Peyer's patch (tissue), 4 donors: ENCODE results near the gene WDR86. TPM values are rescaled to one million over a fixed set of nuclear protein-coding genes. Genes with fewer than 3 reads are reported as not detected.

ENCODE experiments used
- DNase-seq, 3 donors: peaks; one replicate each; pipeline ENCODE4 v3.0.0-alpha.2; 2017 to 2019
- H3K27ac ChIP-seq, 4 donors: fragments of 200-600 bp; sonication (generic); one replicate each; pipeline ENCODE4 v1.5.1; 2016 to 2019
- H3K27me3 ChIP-seq, 2 donors: fragments of 200-600 bp; sonication (generic); one replicate each; pipeline ENCODE4 v1.5.1; 2019
- H3K36me3 ChIP-seq, 3 donors: fragments of 200-600 bp; sonication (generic); one replicate each; pipeline ENCODE4 v1.5.1; 2016 to 2019
- H3K4me1 ChIP-seq, 4 donors: fragments of 200-600 bp; sonication (generic); one replicate each; pipeline ENCODE4 v1.5.1; 2016 to 2019
- H3K4me3 ChIP-seq, 4 donors: fragments of 200-600 bp; sonication (generic); 1 replicate in 3 of 4; 2 replicates in 1 of 4; pipeline ENCODE4 v1.5.1; 2016 to 2019; ENCODE audit warnings: mild to moderate bottlenecking in 1 of 4
- H3K9me3 ChIP-seq, 4 donors: fragments of 200-600 bp; sonication (generic); one replicate each; pipeline ENCODE4 v1.5.1; 2016 to 2019; ENCODE audit warnings: mild to moderate bottlenecking in 1 of 4
- POLR2A ChIP-seq, 2 donors: fragments of 450-650 bp; IDR thresholded peaks; one replicate each; pipeline ENCODE4 v1.5.1; 2017; ENCODE audit warnings: antibody characterized with exemption in 2 of 2, mild to moderate bottlenecking in 2 of 2, moderate library complexity in 2 of 2
- total RNA-seq, 4 donors: library from RNA; depleted of rRNA; stranded (reverse); fragments of >200 nt; gene quantifications; one replicate each; pipeline ENCODE4 v1.1.0, GENCODE V29; 2016
- TF ChIP-seq, protein P1 (sequence below), 6 experiments: fragments of 450-650 bp in 4 of 6; fragments of 200-600 bp in 2 of 6; sonication (generic) in 1 of 6; IDR thresholded peaks; one replicate each; pipeline ENCODE4 v1.5.1; 2017 to 2019; ENCODE audit warnings: antibody characterized with exemption in 6 of 6, mild to moderate bottlenecking in 3 of 6, moderate library complexity in 1 of 6

The WDR86 gene
- total RNA-seq, 4 donors from 2014 or later: 5.9 to 13.2 (median 6.6) TPM; not detected in 1

DNA sequence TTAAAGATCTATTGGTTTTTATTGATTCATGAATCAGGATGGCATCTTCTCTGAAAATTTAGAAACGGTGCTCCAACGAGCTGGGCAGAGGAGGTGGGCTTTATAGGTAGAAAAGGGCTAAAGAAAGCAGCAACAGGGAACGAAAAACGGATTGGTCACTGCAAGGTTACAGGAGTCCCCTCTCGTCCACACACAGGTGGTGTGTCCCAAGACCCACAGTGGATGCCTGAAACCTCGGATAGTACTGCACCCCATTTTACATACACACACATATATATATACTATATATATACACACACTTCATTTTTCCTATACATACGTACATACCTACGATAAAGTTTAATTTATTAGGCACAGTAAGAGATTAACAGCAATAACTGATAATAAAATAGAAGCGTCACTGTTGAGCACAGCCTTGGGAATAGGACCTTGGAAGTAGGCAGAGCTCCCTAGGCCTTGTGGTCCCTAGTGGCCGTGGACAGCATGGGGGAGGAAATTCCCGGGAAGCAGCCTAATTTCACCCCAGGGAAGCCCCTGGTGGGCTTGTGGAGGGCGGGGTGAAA is 69.0 kb downstream of the WDR86 start:
- no peak for DNase-seq
- peak overlapping the region; percentile 72 to 98 (median 90) for H3K4me3 ChIP-seq
- no peaks in the 10 kb centered on the region for H3K9me3 ChIP-seq
- peak overlapping the region; percentile 81 to 97 (median 94) for H3K27ac ChIP-seq
- TF ChIP-seq, protein P1, sequence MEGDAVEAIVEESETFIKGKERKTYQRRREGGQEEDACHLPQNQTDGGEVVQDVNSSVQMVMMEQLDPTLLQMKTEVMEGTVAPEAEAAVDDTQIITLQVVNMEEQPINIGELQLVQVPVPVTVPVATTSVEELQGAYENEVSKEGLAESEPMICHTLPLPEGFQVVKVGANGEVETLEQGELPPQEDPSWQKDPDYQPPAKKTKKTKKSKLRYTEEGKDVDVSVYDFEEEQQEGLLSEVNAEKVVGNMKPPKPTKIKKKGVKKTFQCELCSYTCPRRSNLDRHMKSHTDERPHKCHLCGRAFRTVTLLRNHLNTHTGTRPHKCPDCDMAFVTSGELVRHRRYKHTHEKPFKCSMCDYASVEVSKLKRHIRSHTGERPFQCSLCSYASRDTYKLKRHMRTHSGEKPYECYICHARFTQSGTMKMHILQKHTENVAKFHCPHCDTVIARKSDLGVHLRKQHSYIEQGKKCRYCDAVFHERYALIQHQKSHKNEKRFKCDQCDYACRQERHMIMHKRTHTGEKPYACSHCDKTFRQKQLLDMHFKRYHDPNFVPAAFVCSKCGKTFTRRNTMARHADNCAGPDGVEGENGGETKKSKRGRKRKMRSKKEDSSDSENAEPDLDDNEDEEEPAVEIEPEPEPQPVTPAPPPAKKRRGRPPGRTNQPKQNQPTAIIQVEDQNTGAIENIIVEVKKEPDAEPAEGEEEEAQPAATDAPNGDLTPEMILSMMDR (IDR thresholded peaks at IDR 0.05): peak in 2 of 6 experiments; percentile 9 to 18
- no peak for TF ChIP-seq POLR2A (IDR thresholded peaks at IDR 0.05)
- H3K4me1 ChIP-seq: peaks cover 0 to 20% (median 2%) of the 10 kb centered on the region in 4 donors
- H3K27me3 ChIP-seq: no peaks in the 10 kb centered on the region
- H3K36me3 ChIP-seq: peaks cover 0 to 7% (median 0%) of the 10 kb centered on the region in 3 donors

DNA sequence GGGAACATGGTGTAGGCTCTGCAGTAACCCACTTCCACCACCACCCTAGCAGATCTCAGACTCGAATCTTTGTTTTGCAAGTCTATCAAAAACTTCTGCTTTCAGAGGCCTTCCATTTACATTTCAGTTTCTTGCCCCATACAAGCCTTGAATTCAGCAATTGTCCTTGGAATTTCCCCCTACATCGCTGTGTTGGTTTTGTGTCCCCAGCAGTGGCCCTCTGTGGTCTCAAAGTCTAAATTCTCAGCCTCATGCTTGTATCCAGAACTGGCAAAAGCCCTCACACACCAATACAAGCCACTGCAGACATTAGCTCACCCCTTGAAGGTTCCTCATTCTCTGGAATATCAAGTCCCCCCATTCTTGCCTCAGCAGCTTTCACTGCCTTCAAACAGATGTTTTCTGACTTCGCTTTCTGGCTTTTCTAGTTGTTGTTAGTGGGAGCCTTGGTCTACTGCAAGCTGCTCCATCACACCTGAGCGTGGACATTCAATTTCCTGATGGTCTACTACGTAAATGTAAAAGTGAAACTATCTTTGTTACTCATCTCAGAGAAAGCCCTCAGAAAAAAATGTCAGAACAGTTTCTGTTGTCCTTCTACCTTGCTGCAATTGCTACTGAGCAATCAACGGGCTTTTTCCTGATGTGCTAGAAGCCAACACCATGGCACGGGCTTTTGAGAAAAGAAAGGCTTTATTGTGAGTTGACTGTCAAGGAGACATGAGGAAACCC is 70.0 kb downstream of the WDR86 start:
- no peaks in the 10 kb centered on the region for H3K9me3 ChIP-seq
- H3K36me3 ChIP-seq: no peaks in the 10 kb centered on the region
- no peak overlapping the region for H3K4me3 ChIP-seq
- peaks cover 0 to 16% (median 2%) of the 10 kb centered on the region in 4 donors for H3K4me1 ChIP-seq
- DNase-seq: no peak
- H3K27ac ChIP-seq: peak overlapping the region; percentile 43 to 93 (median 50)
- TF ChIP-seq, protein P1 (IDR thresholded peaks at IDR 0.05): no peak
- no peak for TF ChIP-seq POLR2A (IDR thresholded peaks at IDR 0.05)
- no peaks in the 10 kb centered on the region for H3K27me3 ChIP-seq

DNA sequence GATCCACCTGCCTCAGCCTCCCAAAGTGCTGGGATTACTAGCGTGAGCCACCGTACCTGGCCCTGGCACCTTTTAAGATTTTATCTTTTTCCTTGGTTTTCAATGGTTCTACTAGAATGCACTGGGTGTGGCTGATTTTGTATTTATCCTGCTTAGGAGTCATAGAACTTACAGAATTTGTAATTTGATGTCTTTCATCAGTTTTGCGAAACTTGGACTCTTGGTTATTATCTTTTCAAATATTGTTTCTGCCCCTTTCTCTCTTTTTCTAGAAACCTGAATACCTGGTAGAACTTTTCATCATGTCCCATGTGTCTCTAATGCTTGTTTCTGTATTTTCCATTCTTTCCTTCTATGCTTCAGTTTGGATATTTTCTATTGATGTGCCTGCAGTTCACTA is 71.0 kb downstream of the WDR86 start:
- Histone ChIP-seq H3K27me3 (no peaks in the 10 kb centered on the region), H3K4me3 (no peak overlapping the region), H3K4me1 (peaks cover 0 to 16% (median 2%) of the 10 kb centered on the region in 4 donors), H3K36me3 (no peaks in the 10 kb centered on the region), H3K9me3 (no peaks in the 10 kb centered on the region), H3K27ac (no peak overlapping the region)
- DNase-seq: no peak
- no peak for TF ChIP-seq POLR2A (IDR thresholded peaks at IDR 0.05)
- TF ChIP-seq, protein P1 (IDR thresholded peaks at IDR 0.05): no peak

- DNase-seq: no peak
- no peak for TF ChIP-seq POLR2A (IDR thresholded peaks at IDR 0.05)
- TF ChIP-seq, protein P1 (IDR thresholded peaks at IDR 0.05): no peak
- Histone ChIP-seq H3K9me3 (no peaks in the 10 kb centered on the region), H3K4me1 (peaks cover 0 to 5% (median 2%) of the 10 kb centered on the region in 4 donors), H3K27ac (no peak overlapping the region), H3K4me3 (no peak overlapping the region), H3K27me3 (no peaks in the 10 kb centered on the region), H3K36me3 (no peaks in the 10 kb centered on the region)
These were observed 72.5 kb downstream of the WDR86 start for GRCh38 chr7:151337346-151337745.

GRCh38 chr7:151336027-151336708 is 73.7 kb downstream of the WDR86 start:
- H3K9me3 ChIP-seq: no peaks in the 10 kb centered on the region
- no peak overlapping the region for H3K27ac ChIP-seq
- no peaks in the 10 kb centered on the region for H3K27me3 ChIP-seq
- H3K4me1 ChIP-seq: peaks cover 0 to 4% (median 2%) of the 10 kb centered on the region in 4 donors
- TF ChIP-seq POLR2A (IDR thresholded peaks at IDR 0.05): no peak
- TF ChIP-seq, protein P1 (IDR thresholded peaks at IDR 0.05): no peak
- no peak for DNase-seq
- no peak overlapping the region for H3K4me3 ChIP-seq
- no peaks in the 10 kb centered on the region for H3K36me3 ChIP-seq
